ENCODE data around the gene RAB3GAP1. TPM values are rescaled to one million over a fixed set of nuclear protein-coding genes. Genes with fewer than 3 reads are reported as not detected.

The RAB3GAP1 gene
- total RNA-seq, 1 experiment from 2014 or later, result 38.6 TPM

GRCh38 chr2:135063210-135063609, 11.1 kb downstream of the RAB3GAP1 start:
- ChIA-PET POLR2A (no interaction called here), CTCF (no interaction called here)
- H3K27ac ChIP-seq (ENCODE audit: low read length), result no peak overlapping the region
- TF ChIP-seq REST (IDR thresholded peaks at IDR 0.05; ENCODE audit: insufficient read depth in 1 of 2, low read depth in 2 of 2, low read length in 1 of 2) (no peak), POLR2AphosphoS5 (IDR thresholded peaks at IDR 0.05; ENCODE audit: low read depth, low read length) (no peak), TCF7L2 (IDR thresholded peaks at IDR 0.05; ENCODE audit: low read depth, low read length) (no peak)
- no peaks in the 10 kb centered on the region for H3K4me1 ChIP-seq (ENCODE audit: control insufficient read depth, insufficient read depth, low read length)
- peaks cover 9% of the 10 kb centered on the region; the same call in 1 of the 2 replicates for H3K9me3 ChIP-seq (ENCODE audit: control insufficient read depth, insufficient read depth, low read depth, low read length)
- ATAC-seq, result no peak
- H3K36me3 ChIP-seq (ENCODE audit: control insufficient read depth, insufficient read depth, low read length), result peaks cover 9% of the 10 kb centered on the region; the same call in 1 of the 2 replicates
- BruUV-seq (replicated peaks), result no TSS peak
- no peak for DNase-seq (ENCODE audit: low read depth, low spot score)
- intact Hi-C loops (cut with micrococcal nuclease; ENCODE audit: unreplicated experiment), result no loop called here
- in situ Hi-C loops (cut with HindIII; ENCODE audit: low pct_unique_long_range_greater_than_20kb, low sequenced_read_pairs), result no loop called here
- no peaks in the 10 kb centered on the region for H3K27me3 ChIP-seq (ENCODE audit: control insufficient read depth, insufficient read depth, low read length)
- no peak overlapping the region for H3K4me3 ChIP-seq (ENCODE audit: low read depth in 2 of 2, low read length in 2 of 2)

- H3K27me3 ChIP-seq (ENCODE audit: control insufficient read depth, insufficient read depth, low read length), result no peaks in the 10 kb centered on the region
- ChIA-PET POLR2A (no interaction called here), CTCF (no interaction called here)
- ATAC-seq, result no peak
- no peaks in the 10 kb centered on the region for H3K4me1 ChIP-seq (ENCODE audit: control insufficient read depth, insufficient read depth, low read length)
- in situ Hi-C loops (cut with HindIII; ENCODE audit: low pct_unique_long_range_greater_than_20kb, low sequenced_read_pairs), result no loop called here
- peaks cover 5% of the 10 kb centered on the region; the same call in 1 of the 2 replicates for H3K36me3 ChIP-seq (ENCODE audit: control insufficient read depth, insufficient read depth, low read length)
- no TSS peak for BruUV-seq (replicated peaks)
- intact Hi-C loops (cut with micrococcal nuclease; ENCODE audit: unreplicated experiment), result no loop called here
- H3K4me3 ChIP-seq (ENCODE audit: low read depth in 2 of 2, low read length in 2 of 2), result no peak overlapping the region
- no peak for TF ChIP-seq REST (IDR thresholded peaks at IDR 0.05; ENCODE audit: insufficient read depth in 1 of 2, low read depth in 2 of 2, low read length in 1 of 2)
- no peak for TF ChIP-seq CTCF (IDR thresholded peaks at IDR 0.05)
- H3K9me3 ChIP-seq (ENCODE audit: control insufficient read depth, insufficient read depth, low read depth, low read length), result peaks cover 13% of the 10 kb centered on the region; the same call in 1 of the 2 replicates
- no peak for DNase-seq (ENCODE audit: low read depth, low spot score)
- H3K27ac ChIP-seq (ENCODE audit: low read length), result no peak overlapping the region
Observed at GRCh38 chr2:135064149-135064548, 12.1 kb downstream of the RAB3GAP1 start.
